ENCODE data around the gene FALEC. TPM values are rescaled to one million over a fixed set of nuclear protein-coding genes. Genes with fewer than 3 reads are reported as not detected.

Gene FALEC
- total and polyA plus RNA-seq, 8 donors = 0.93 TPM; not detected in 7

DNA sequence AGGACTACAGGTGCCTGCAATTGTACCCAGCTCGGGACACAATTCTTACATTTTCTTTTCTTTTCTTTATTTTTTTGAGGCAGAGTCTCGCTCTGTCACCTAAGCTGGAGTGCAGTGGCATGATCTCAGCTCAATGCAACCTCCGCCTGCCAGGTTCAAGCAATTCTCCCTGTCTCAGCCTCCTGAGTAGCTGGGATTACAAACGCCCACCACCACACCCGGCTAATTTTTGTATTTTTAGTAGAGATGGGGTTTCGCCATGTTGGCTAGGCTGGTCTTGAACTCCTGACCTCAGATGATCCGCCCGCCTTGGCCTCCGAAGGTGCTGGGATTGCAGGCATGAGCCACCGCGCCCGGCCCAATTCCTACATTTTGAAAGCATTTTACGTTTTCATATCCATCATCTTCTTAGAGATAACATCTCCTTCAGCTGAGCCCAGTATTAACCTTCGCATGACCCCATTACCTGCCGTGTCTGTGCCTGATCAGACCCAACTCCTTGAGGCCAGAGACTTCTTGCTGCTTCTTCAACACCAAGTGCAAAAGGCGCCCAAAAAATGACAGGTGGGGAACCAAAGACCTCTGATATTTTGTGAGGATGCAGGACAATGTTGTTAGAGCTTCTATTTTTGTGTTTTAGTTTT is 30.9 kb downstream of the FALEC start:
- DNase-seq = no peak
- H3K27me3 ChIP-seq = no peaks in the 10 kb centered on the region
- no peaks in the 10 kb centered on the region for H3K36me3 ChIP-seq
- TF ChIP-seq POLR2A (IDR thresholded peaks at IDR 0.05) (no peak), EP300 (IDR thresholded peaks at IDR 0.05) (no peak), POLR2AphosphoS5 (IDR thresholded peaks at IDR 0.05) (no peak)
- TF ChIP-seq, protein P1, sequence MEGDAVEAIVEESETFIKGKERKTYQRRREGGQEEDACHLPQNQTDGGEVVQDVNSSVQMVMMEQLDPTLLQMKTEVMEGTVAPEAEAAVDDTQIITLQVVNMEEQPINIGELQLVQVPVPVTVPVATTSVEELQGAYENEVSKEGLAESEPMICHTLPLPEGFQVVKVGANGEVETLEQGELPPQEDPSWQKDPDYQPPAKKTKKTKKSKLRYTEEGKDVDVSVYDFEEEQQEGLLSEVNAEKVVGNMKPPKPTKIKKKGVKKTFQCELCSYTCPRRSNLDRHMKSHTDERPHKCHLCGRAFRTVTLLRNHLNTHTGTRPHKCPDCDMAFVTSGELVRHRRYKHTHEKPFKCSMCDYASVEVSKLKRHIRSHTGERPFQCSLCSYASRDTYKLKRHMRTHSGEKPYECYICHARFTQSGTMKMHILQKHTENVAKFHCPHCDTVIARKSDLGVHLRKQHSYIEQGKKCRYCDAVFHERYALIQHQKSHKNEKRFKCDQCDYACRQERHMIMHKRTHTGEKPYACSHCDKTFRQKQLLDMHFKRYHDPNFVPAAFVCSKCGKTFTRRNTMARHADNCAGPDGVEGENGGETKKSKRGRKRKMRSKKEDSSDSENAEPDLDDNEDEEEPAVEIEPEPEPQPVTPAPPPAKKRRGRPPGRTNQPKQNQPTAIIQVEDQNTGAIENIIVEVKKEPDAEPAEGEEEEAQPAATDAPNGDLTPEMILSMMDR (IDR thresholded peaks at IDR 0.05) = no peak
- intact Hi-C loops (cut with DNase I; ENCODE audit: low total_unique reads) = no loop called here
- peaks cover 21 to 47% (median 29%) of the 10 kb centered on the region in 4 donors for H3K4me1 ChIP-seq
- H3K9me3 ChIP-seq = no peaks in the 10 kb centered on the region
- no peak overlapping the region for H3K27ac ChIP-seq
- WGBS, 5 donors = 83 to 89% (median 85%) methylated on average over 16 of the region's 16 CpGs
- no peak overlapping the region for H3K4me3 ChIP-seq

DNA sequence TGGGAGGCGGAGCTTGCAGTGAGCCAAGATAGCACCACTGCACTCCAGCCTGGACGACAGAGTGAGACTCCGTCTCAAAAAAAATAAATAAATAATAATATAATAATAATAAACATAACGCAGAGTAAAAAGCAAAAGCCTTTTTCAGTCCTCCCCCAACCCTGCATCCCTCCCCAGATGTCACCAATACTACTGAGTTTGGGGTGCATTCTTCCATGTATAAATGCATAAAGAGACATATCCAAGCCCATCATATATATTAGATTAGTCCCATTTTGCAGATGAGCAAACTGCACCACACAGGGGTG is 32.7 kb downstream of the FALEC start:
- peak overlapping the region; percentile 51 to 62 (median 57) for H3K4me3 ChIP-seq
- peaks cover 38 to 66% (median 45%) of the 10 kb centered on the region in 4 donors for H3K4me1 ChIP-seq
- 39 to 52% (median 44%) methylated on average over 4 of the region's 4 CpGs for whole genome bisulfite sequencing, 5 donors
- intact Hi-C loops (cut with DNase I; ENCODE audit: low total_unique reads) = no loop called here
- H3K27ac ChIP-seq = peak overlapping the region in 4 of 5 donors; percentile 83 to 93 (median 86)
- H3K9me3 ChIP-seq = no peaks in the 10 kb centered on the region
- no peaks in the 10 kb centered on the region for H3K27me3 ChIP-seq
- TF ChIP-seq EP300 (IDR thresholded peaks at IDR 0.05) (no peak), POLR2A (IDR thresholded peaks at IDR 0.05) (no peak), POLR2AphosphoS5 (IDR thresholded peaks at IDR 0.05) (no peak)
- TF ChIP-seq, protein P1 (IDR thresholded peaks at IDR 0.05) = no peak
- no peak for DNase-seq
- H3K36me3 ChIP-seq = no peaks in the 10 kb centered on the region

GRCh38 chr1:150548632-150549495 is 33.3 kb downstream of the FALEC start, which contains the start of gene ADAMTSL4:
ADAMTSL4 (plus strand) TSS chr1:150549408; CDS start chr1:150552289, 2,881 bp downstream.
- H3K4me1 ChIP-seq = peaks cover 38 to 66% (median 50%) of the 10 kb centered on the region in 4 donors
- peak within 1 kb of the TSS; percentile 51 to 62 (median 57) for H3K4me3 ChIP-seq
- peaks cover 0 to 3% (median 0%) of the 10 kb centered on the region in 4 donors for H3K36me3 ChIP-seq
- H3K27me3 ChIP-seq = no peaks in the 10 kb centered on the region
- TF ChIP-seq POLR2AphosphoS5 (IDR thresholded peaks at IDR 0.05) (peak in 2 of 3 donors; percentile 6 to 32), POLR2A (IDR thresholded peaks at IDR 0.05) (no peak), EP300 (IDR thresholded peaks at IDR 0.05) (no peak)
- TF ChIP-seq, protein P1 (IDR thresholded peaks at IDR 0.05) = no peak
- DNase-seq = peak; percentile 72 to 88
- no peaks in the 10 kb centered on the region for H3K9me3 ChIP-seq
- WGBS, 5 donors = 0 to 3% (median 1%) methylated on average over 11 to 91 of the region's 91 CpGs
- intact Hi-C loops (cut with DNase I; ENCODE audit: low total_unique reads) = no loop called here
- peak within 1 kb of the TSS; percentile 77 to 93 (median 85) for H3K27ac ChIP-seq

DNA sequence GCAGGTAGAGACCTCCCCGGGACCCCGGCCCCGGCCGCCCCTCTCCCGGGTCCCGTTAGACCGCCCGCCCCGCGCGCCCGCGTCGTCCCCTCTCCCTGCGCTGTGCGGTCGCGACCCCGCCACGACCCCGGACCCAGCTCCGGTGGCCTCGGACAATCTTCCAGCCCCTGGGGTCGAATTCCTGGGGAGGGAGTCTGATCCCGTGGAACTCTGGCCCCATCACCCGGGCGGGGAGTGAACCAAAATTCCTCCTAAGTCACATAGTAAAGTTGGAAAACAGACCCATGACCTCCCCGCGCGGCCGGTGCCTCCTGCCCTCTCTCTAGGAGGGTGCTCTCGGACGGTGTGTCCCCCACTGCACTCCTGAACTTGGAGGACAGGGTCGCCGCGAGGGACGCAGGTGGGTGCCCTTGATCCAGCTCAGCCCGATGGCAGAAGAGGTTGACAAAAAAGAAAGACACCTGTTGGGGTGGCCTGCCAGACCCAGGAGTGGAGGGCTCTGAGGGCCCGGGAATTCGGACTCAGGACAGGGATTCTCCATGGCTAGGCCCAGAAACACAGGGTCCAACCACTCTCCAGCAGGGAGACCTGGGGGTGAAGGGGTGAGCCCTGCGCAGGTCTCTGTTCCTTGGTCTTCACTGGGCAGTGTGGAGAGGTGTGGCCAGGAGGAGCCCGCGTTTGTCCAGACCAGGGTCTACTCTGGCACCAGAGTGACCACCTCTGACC is 34.1 kb downstream of the FALEC start:
- intact Hi-C loops (cut with DNase I; ENCODE audit: low total_unique reads) = loop anchor here (10.0 kb wide), 1 partner anchor 75 kb away; the partner anchor contains the start of gene ENSA
- WGBS, 5 donors = 16 to 37% (median 17%) methylated on average over 13 to 43 of the region's 43 CpGs
- H3K9me3 ChIP-seq = no peaks in the 10 kb centered on the region
- peaks cover 0 to 11% (median 0%) of the 10 kb centered on the region in 4 donors for H3K36me3 ChIP-seq
- TF ChIP-seq POLR2A (IDR thresholded peaks at IDR 0.05) = no peak
- TF ChIP-seq POLR2AphosphoS5 (IDR thresholded peaks at IDR 0.05) = no peak
- TF ChIP-seq, protein P1 (IDR thresholded peaks at IDR 0.05) = no peak
- no peak for TF ChIP-seq EP300 (IDR thresholded peaks at IDR 0.05)
- H3K4me3 ChIP-seq = peak overlapping the region; percentile 51 to 62 (median 57)
- H3K4me1 ChIP-seq = peaks cover 38 to 62% (median 54%) of the 10 kb centered on the region in 4 donors
- DNase-seq = peak in 1 of 2 donors; percentile 66
- peak overlapping the region; percentile 40 to 93 (median 85) for H3K27ac ChIP-seq
- H3K27me3 ChIP-seq = no peaks in the 10 kb centered on the region

Measured in stomach (tissue), 9 donors.